Caco-2 (cell line): Measurements from ENCODE around the gene NPY4R2. TPM values are rescaled to one million over a fixed set of nuclear protein-coding genes. Genes with fewer than 3 reads are reported as not detected.
"Not testable (repeated sequence)": the region's sequence is repeated elsewhere in the genome, so short reads cannot be mapped to it uniquely, and the experiment has no call there.

Experiments
- BruUV-seq: library from RNA; stranded (reverse); fragments of 400-500 nt; replicated peaks from 2 replicates; lab custom pipeline; 2021; lab: Mats Ljungman, UMichigan
- CTCF ChIA-PET: fragments of 300-600 bp; sonication (Branson Sonifier 250); formaldehyde crosslinking; loops from one replicate; lab custom pipeline; 2022; ENCODE audit warnings: antibody characterized with exemption; lab: Charles Lee
- POLR2A ChIA-PET: fragments of 300-600 bp; sonication (Branson Sonifier 250); formaldehyde crosslinking; loops from one replicate; lab custom pipeline; 2022; ENCODE audit warnings: antibody characterized with exemption; lab: Charles Lee
- DNase-seq, 2 experiments: peaks; one replicate each; pipeline versions ENCODE4 v3.0.0 to v3.0.0-alpha.2; 2020 to 2022
- H3K27me3 ChIP-seq: replicated peaks from 2 replicates; pipeline ENCODE4 v1.6.0; 2011; ENCODE audit warnings: low read length; ENCODE audit not compliant: control insufficient read depth, insufficient read depth
- H3K36me3 ChIP-seq: 2 replicates; pipeline ENCODE4 v1.5.1; 2011; ENCODE audit warnings: low read length; ENCODE audit not compliant: control insufficient read depth, insufficient read depth
- H3K4me1 ChIP-seq: fragments of 250-450 bp; sonication (Bioruptor Pico); 2 replicates; pipeline ENCODE4 v1.5.1; 2020; ENCODE audit warnings: mild to moderate bottlenecking
- H3K4me3 ChIP-seq: 2 replicates; pipeline ENCODE4 v1.5.1; 2011; ENCODE audit warnings: low read depth, mild to moderate bottlenecking, control low read depth, low read length
- H3K9me3 ChIP-seq: fragments of 250-450 bp; sonication (Bioruptor Pico); 2 replicates; pipeline ENCODE4 v1.5.1; 2020; ENCODE audit warnings: mild to moderate bottlenecking, moderate library complexity
- H3K27ac Mint-ChIP-seq: one replicate; pipeline ENCODE4 v1.8.0; 2022; ENCODE audit warnings: mixed read lengths; ENCODE audit not compliant: unreplicated experiment
- H3K27me3 Mint-ChIP-seq: one replicate; pipeline ENCODE4 v1.8.0; 2022; ENCODE audit warnings: mixed read lengths; ENCODE audit not compliant: insufficient read depth, unreplicated experiment
- H3K36me3 Mint-ChIP-seq: one replicate; pipeline ENCODE4 v1.8.0; 2022; ENCODE audit warnings: mild to moderate bottlenecking, mixed read lengths; ENCODE audit not compliant: insufficient read depth, unreplicated experiment
- H3K4me1 Mint-ChIP-seq: one replicate; pipeline ENCODE4 v1.8.0; 2022; ENCODE audit warnings: low read depth, mixed read lengths; ENCODE audit not compliant: unreplicated experiment
- H3K4me3 Mint-ChIP-seq: one replicate; pipeline ENCODE4 v1.8.0; 2022; ENCODE audit warnings: mild to moderate bottlenecking, moderate library complexity, mixed read lengths; ENCODE audit not compliant: unreplicated experiment
- H3K9me3 Mint-ChIP-seq: one replicate; pipeline ENCODE4 v1.8.0; 2022; ENCODE audit warnings: mixed read lengths; ENCODE audit not compliant: unreplicated experiment
- intact Hi-C: fragments of 100-400 bp; cut with micrococcal nuclease; formaldehyde crosslinking; loops from one replicate; pipeline ENCODE4 v1.10.0; 2022; ENCODE audit not compliant: unreplicated experiment
- total RNA-seq: library from RNA; stranded (reverse); gene quantifications from 2 replicates; pipeline ENCODE4 v1.2.3, GENCODE V29; 2022

NPY4R2 gene
- total RNA-seq, 1 experiment from 2014 or later = 0.41 TPM

GRCh38 chr10:47941379-47941778 lies 22.9 kb downstream of the NPY4R2 start:
- H3K4me3 ChIP-seq, H3K9me3 ChIP-seq, CTCF ChIA-PET, H3K4me1 ChIP-seq, BruUV-seq, H3K27me3 ChIP-seq, H3K36me3 ChIP-seq, POLR2A ChIA-PET, intact Hi-C loops, H3K4me3 Mint-ChIP-seq, H3K27me3 Mint-ChIP-seq, H3K9me3 Mint-ChIP-seq: not testable (repeated sequence)
- Mint-ChIP-seq H3K36me3 (peaks cover 12% of the 10 kb centered on the region), H3K4me1 (peaks cover 12% of the 10 kb centered on the region), H3K27ac (peak overlapping the region; percentile 21)
- DNase-seq = peak in 1 of 2 experiments; percentile 9

- intact Hi-C loops, BruUV-seq, H3K9me3 Mint-ChIP-seq, H3K36me3 ChIP-seq, H3K9me3 ChIP-seq, H3K4me1 ChIP-seq, CTCF ChIA-PET, H3K27me3 Mint-ChIP-seq, H3K4me3 ChIP-seq, H3K4me3 Mint-ChIP-seq, H3K4me1 Mint-ChIP-seq, H3K27ac Mint-ChIP-seq, POLR2A ChIA-PET, H3K27me3 ChIP-seq: not testable (repeated sequence)
- peak; percentile 36 to 42 for DNase-seq
- H3K36me3 Mint-ChIP-seq = peaks cover 15% of the 10 kb centered on the region
Observed at GRCh38 chr10:47942351-47943019, 24.0 kb downstream of the NPY4R2 start.

GRCh38 chr10:47943328-47943727 lies 24.9 kb downstream of the NPY4R2 start:
- H3K36me3 ChIP-seq, H3K4me3 Mint-ChIP-seq, CTCF ChIA-PET, H3K27me3 ChIP-seq, H3K27ac Mint-ChIP-seq, H3K9me3 ChIP-seq, DNase-seq, H3K27me3 Mint-ChIP-seq, BruUV-seq, H3K9me3 Mint-ChIP-seq, H3K4me1 Mint-ChIP-seq, intact Hi-C loops, H3K4me1 ChIP-seq, POLR2A ChIA-PET, H3K4me3 ChIP-seq: not testable (repeated sequence)
- peaks cover 21% of the 10 kb centered on the region for H3K36me3 Mint-ChIP-seq

- H3K4me3 ChIP-seq, H3K4me1 Mint-ChIP-seq, H3K27me3 ChIP-seq, BruUV-seq, H3K36me3 ChIP-seq, H3K9me3 Mint-ChIP-seq, CTCF ChIA-PET, intact Hi-C loops, H3K4me3 Mint-ChIP-seq, H3K27me3 Mint-ChIP-seq, H3K9me3 ChIP-seq, POLR2A ChIA-PET, H3K36me3 Mint-ChIP-seq, DNase-seq, H3K4me1 ChIP-seq, H3K27ac Mint-ChIP-seq: not testable (repeated sequence)
Observed at GRCh38 chr10:47947424-47947823, 29.0 kb downstream of the NPY4R2 start.

GRCh38 chr10:47957158-47957557 lies 38.7 kb downstream of the NPY4R2 start:
- H3K4me3 ChIP-seq, intact Hi-C loops, H3K27me3 ChIP-seq, BruUV-seq, H3K27me3 Mint-ChIP-seq, POLR2A ChIA-PET, H3K4me1 ChIP-seq, H3K9me3 Mint-ChIP-seq, H3K4me1 Mint-ChIP-seq, CTCF ChIA-PET, H3K9me3 ChIP-seq, H3K4me3 Mint-ChIP-seq, H3K36me3 ChIP-seq, H3K27ac Mint-ChIP-seq: not testable (repeated sequence)
- peak in 1 of 2 experiments; percentile 29 for DNase-seq
- peaks cover 21% of the 10 kb centered on the region for H3K36me3 Mint-ChIP-seq

- peaks cover 15% of the 10 kb centered on the region for H3K36me3 Mint-ChIP-seq
Observed at GRCh38 chr10:47959677-47960076, 41.2 kb downstream of the NPY4R2 start.

GRCh38 chr10:47960699-47961098 lies 42.2 kb downstream of the NPY4R2 start:
- DNase-seq, BruUV-seq, intact Hi-C loops, H3K9me3 ChIP-seq, H3K9me3 Mint-ChIP-seq, POLR2A ChIA-PET, H3K27ac Mint-ChIP-seq, H3K4me1 Mint-ChIP-seq, H3K27me3 Mint-ChIP-seq, H3K27me3 ChIP-seq, H3K4me3 Mint-ChIP-seq, H3K36me3 Mint-ChIP-seq, CTCF ChIA-PET, H3K4me3 ChIP-seq, H3K36me3 ChIP-seq, H3K4me1 ChIP-seq: not testable (repeated sequence)

More at GRCh38 chr10:47959677-47960076, 41.2 kb downstream of the NPY4R2 start:
- H3K9me3 Mint-ChIP-seq, H3K27me3 ChIP-seq, H3K27ac Mint-ChIP-seq, H3K27me3 Mint-ChIP-seq, H3K9me3 ChIP-seq, H3K36me3 ChIP-seq, CTCF ChIA-PET, H3K4me1 ChIP-seq, POLR2A ChIA-PET, intact Hi-C loops, H3K4me3 ChIP-seq, BruUV-seq, H3K4me1 Mint-ChIP-seq, H3K4me3 Mint-ChIP-seq: not testable (repeated sequence)
- DNase-seq = peak in 1 of 2 experiments; percentile 33
